ENCODE data around the gene TPX2.
"Not testable (repeated sequence)": the region's sequence is repeated elsewhere in the genome, so short reads cannot be mapped to it uniquely, and the experiment has no call there.

TPX2 gene

DNA sequence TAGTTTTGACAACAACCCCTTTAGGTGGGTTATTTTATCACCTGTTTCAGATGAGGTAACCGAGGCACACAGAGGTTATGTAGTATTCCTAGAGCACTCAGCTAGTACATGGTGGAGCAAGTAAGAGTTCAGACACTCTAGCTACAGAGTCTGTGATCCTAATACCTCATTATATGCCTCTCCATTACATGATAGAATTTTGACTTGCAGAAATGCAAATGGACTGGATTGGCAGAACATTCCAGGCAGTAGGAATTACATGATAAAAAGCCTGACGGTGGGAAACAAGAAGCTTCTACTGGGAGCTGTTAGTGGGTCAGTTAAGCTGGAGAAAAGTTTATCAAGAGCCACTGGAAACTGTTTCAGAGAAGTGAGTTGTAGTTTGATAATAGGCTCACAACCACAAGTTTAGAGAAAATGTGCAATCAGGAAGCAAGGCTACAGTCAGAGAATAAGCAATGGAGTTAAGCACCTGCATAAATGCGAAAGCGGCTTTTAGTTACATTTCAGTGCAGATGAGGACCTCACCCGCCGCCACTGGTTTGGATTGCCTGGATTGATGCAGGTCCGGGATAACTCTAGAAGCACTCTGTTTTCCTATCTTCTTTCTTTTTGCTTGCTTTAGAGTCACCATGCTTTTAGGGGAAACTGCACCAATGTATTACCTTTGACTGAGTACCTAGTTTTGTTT lies 45.4 kb downstream of the TPX2 start:
- H3K4me3 ChIP-seq (ENCODE audit: low read length) = no peak overlapping the region
- TF ChIP-seq ZNF274 (IDR thresholded peaks at IDR 0.05; ENCODE audit: low read depth, low read length) = no peak

DNA sequence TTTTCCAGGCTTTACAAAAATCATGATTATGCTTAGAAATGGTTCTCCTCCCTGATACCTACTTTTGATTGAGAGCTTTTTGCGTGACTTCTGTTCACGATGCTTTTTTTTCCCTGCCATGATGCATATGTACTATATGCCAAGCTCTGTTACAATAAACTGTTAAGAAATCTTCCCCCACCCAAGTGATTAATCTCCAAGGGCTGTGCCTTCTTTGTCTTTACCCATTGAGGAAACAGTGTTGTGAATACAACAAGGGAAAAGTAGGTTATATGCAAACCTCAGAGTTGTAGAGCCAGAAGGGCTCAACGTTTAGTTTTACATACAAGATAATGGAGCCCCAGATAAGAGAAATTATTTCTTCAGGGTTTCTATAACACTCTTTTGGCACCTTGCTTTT lies 46.0 kb downstream of the TPX2 start:
- no peak for TF ChIP-seq ZNF274 (IDR thresholded peaks at IDR 0.05; ENCODE audit: low read depth, low read length)

GRCh38 chr20:31788578-31788977 lies 49.5 kb downstream of the TPX2 start:
- H3K4me3 ChIP-seq (ENCODE audit: low read length) = no peak overlapping the region
- no peak for TF ChIP-seq ZNF274 (IDR thresholded peaks at IDR 0.05; ENCODE audit: low read depth, low read length)

More for the DNA sequence above, 46.0 kb downstream of the TPX2 start:
- H3K4me3 ChIP-seq (ENCODE audit: low read length) = no peak overlapping the region

DNA sequence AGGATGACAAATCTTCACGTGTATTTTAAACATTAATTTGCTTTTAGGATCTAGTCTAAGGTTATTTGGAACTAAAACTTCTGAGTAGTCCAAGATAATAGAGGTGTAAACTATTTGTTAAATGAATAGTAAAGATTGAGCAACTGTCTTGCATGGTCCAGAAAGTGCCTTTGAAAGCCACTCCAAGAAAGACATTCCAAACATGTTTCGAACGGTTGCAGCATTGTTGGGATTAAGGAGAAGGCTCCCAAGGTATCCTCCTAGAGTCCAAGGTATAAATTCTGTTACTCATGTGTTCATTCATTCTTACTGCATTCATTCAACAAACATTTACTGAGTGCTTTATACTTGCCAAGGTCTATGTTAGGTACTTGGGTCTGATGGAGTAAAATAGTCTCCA lies 51.3 kb downstream of the TPX2 start:
- no peak overlapping the region for H3K4me3 ChIP-seq (ENCODE audit: low read length)
- no peak for TF ChIP-seq ZNF274 (IDR thresholded peaks at IDR 0.05; ENCODE audit: low read depth, low read length)

DNA sequence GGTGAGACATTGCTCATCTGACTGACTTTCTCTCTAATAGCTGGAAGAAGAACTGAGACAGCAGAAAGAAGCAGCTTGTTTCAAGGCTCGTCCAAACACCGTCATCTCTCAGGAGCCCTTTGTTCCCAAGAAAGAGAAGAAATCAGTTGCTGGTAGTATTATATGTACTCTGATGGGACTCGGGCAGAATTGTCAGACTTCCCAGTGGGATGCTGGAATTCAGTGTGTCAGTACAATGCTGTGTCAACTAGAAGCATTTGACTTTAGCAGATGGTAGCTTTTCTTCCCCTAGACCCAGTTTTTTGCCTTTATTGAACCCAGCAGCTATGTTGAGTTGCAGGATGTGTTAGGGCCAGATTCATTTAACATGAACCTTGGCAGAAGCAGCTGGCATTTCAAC lies 58.3 kb downstream of the TPX2 start:
- no peak for TF ChIP-seq ZNF274 (IDR thresholded peaks at IDR 0.05; ENCODE audit: low read depth, low read length)
- H3K4me3 ChIP-seq (ENCODE audit: low read length) = no peak overlapping the region

DNA sequence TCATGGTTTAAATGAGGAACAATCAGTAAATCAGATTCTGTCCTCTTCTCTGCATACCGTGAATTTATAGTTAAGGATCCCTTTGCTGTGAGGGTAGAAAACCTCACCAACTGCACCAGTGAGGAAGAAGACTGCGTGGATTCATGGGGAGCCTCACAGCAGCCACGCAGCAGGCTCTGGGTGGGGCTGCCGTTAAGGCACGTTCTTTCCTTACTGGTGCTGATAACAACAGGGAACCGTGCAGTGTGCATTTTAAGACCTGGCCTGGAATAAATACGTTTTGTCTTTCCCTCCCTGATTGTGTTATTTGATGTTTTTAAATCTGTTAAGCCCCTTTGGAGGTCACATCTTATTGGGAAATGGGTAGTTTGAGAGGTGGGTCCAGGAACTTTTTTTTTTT lies 62.4 kb downstream of the TPX2 start:
- TF ChIP-seq ZNF274 (IDR thresholded peaks at IDR 0.05; ENCODE audit: low read depth, low read length) = no peak
- no peak overlapping the region for H3K4me3 ChIP-seq (ENCODE audit: low read length)

DNA sequence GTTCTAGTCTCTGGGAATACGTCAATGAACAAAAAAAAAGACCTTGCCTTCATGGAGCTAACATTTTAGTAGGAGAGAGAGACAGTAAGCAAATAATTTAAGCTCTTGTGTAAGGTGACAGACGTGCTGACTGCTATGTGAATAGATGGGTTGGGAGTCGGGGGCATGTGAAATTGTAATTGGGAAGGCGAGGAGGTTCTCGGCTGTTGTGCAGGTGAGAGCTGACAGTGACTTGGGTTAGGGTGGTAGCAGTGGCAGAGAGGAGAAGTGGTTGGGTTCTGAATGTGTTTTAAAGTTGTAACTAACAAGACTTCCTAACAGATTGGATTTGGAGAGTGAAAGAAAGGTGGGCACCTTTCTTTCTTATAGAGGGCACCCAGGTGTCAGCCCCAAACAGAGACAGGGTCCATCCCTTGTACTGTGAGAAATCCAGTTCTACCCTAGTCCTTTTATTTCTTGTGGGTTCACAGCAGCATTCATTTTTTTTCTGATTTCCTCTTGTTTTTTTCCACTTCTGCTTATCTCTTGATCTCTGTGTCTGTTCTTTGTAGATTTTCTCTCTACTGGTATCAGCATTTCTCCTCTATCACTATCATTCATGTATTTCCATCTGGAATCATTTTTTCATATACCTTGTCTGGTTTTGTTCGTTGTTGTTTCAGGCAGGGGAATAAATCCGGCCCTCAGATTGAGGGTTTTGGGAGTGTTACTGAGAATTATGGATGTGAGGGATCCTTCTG lies 64.6 kb downstream of the TPX2 start:
- H3K4me3 ChIP-seq (ENCODE audit: low read length) = no peak overlapping the region
- no peak for TF ChIP-seq ZNF274 (IDR thresholded peaks at IDR 0.05; ENCODE audit: low read depth, low read length)

- H3K4me3 ChIP-seq (ENCODE audit: low read length) = no peak overlapping the region
- no peak for TF ChIP-seq ZNF274 (IDR thresholded peaks at IDR 0.05; ENCODE audit: low read depth, low read length)
Observed at GRCh38 chr20:31806564-31807355, 67.7 kb downstream of the TPX2 start.

DNA sequence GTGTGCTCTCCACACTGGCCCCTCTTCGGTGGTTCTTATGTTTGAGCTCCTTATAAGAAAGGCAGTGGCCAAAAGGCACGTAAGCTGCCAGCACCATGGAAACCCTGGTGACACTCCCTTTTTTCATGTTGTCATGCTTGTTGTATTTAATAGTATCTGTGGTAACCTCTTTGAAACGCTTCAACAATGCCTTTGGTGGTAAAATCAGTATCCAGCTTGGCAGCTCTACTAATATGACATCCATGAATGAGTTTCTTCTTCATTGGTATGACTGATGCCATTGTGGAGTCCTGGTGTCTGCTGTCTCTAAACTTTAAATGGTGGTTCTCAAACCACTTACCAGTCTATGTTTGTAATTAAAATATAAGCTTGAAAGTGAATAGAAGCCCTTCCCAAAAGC lies 69.4 kb downstream of the TPX2 start:
- H3K4me3 ChIP-seq (ENCODE audit: low read length) = no peak overlapping the region
- no peak for TF ChIP-seq ZNF274 (IDR thresholded peaks at IDR 0.05; ENCODE audit: low read depth, low read length)

- TF ChIP-seq ZNF274 (IDR thresholded peaks at IDR 0.05; ENCODE audit: low read depth, low read length) = no peak
- H3K4me3 ChIP-seq (ENCODE audit: low read length) = no peak overlapping the region
Observed at GRCh38 chr20:31809661-31810060, 70.6 kb downstream of the TPX2 start.

- TF ChIP-seq ZNF274 (IDR thresholded peaks at IDR 0.05; ENCODE audit: low read depth, low read length) = no peak
Observed at GRCh38 chr20:31811198-31811597, 72.1 kb downstream of the TPX2 start.

DNA sequence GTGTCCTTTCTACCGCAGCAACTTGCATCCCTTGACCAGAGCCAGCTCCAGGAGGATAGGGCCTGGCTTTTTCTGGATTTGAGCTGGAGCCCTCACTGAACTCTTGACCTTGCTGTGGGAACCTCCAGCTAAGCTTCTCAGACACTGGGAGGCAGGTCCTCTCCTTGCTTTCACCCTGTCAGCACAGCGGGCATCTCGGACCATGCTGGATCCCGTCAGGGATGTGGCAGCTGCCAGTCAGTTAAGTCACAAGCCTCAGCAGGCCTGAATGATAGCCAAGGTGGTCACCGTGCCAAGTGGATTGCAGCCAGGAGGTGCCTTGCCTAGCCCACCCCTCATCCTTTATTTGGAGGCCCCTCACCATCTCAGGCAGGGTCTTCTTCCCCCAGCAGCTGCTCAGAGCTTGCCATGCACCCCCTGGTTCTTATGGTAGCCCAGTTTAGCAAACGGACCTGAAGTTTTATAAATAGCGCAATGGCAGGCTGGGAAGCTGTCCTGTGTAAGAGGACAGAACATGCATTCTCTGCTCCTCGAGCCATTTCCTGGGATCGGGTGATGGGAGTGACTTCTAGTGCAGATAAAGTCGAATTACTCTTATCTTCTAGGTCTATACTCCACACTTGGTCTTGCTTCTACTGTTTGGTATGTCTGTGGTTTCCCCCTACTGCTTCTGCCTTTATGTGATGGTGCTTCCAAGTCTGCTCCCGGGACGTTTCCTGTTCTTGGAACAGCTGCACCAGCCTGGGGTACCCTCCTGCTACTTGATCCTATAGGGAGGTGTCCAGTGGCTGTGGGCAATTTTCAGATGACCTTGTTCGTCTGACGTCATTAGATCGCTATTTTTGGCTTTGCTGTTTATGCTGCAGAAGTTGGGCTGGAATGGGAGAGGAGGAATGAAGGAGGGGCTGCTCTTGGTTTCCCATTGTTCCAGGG lies 73.0 kb downstream of the TPX2 start:
- no peak for TF ChIP-seq ZNF274 (IDR thresholded peaks at IDR 0.05; ENCODE audit: low read depth, low read length)
- no peak overlapping the region for H3K4me3 ChIP-seq (ENCODE audit: low read length)

More at GRCh38 chr20:31811198-31811597, 72.1 kb downstream of the TPX2 start:
- no peak overlapping the region for H3K4me3 ChIP-seq (ENCODE audit: low read length)

- H3K4me3 ChIP-seq (ENCODE audit: low read length) = no peak overlapping the region
- TF ChIP-seq ZNF274 (IDR thresholded peaks at IDR 0.05; ENCODE audit: low read depth, low read length) = no peak
Observed at GRCh38 chr20:31813611-31814010, 74.5 kb downstream of the TPX2 start.

DNA sequence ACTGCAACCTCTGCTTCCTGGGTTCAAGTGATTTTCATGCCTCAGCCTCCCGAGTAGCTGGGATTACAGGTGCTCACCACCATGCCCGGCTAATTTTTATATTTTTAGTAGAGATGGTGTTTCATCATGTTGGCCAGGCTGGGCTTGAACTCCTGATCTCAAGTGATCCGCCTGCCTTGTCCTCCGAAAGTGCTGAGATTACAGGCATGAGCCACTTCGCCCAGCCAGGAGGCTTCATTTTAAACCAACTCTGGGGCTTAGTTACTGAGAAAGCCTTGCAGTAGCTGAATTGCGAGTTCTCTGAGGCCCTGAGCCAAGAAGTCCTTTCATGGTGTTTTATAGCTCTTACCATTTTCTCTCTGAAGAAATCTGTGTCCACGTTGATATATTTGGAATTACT lies 75.1 kb downstream of the TPX2 start:
- H3K4me3 ChIP-seq (ENCODE audit: low read length) = not testable (repeated sequence)
